NCI-H2196 treated with DMSO at 0.1 percent for 48 hours (cell line): ENCODE results near the gene UBR1.

Experiments
- DNase-seq: peaks from one replicate; lab custom pipeline; 2025; ENCODE audit not compliant: unreplicated experiment; lab: John Stamatoyannopoulos, UW

UBR1 gene

GRCh38 chr15:43107751-43108150 is 1.9 kb upstream of the UBR1 start:
- no peak for DNase-seq

- DNase-seq = no peak
These were observed 620 bp upstream of the UBR1 start for GRCh38 chr15:43106486-43106829.

- DNase-seq = no peak
These were observed 631 bp downstream of the UBR1 start for GRCh38 chr15:43105077-43105736.

- DNase-seq = no peak
These were observed 1.4 kb downstream of the UBR1 start for GRCh38 chr15:43104426-43104825.

GRCh38 chr15:43103907-43104306 is 1.9 kb downstream of the UBR1 start:
- no peak for DNase-seq

- no peak for DNase-seq
These were observed 3.7 kb downstream of the UBR1 start for GRCh38 chr15:43102187-43102586.

GRCh38 chr15:43100971-43101370 is 4.9 kb downstream of the UBR1 start:
- DNase-seq = no peak

GRCh38 chr15:43099105-43099845 is 6.6 kb downstream of the UBR1 start:
- no peak for DNase-seq

- DNase-seq = no peak
These were observed 9.4 kb downstream of the UBR1 start for GRCh38 chr15:43096411-43096810.

GRCh38 chr15:43095708-43096347 is 10.0 kb downstream of the UBR1 start:
- DNase-seq = no peak

GRCh38 chr15:43095243-43095642 is 10.6 kb downstream of the UBR1 start:
- DNase-seq = no peak

GRCh38 chr15:43094416-43095030 is 11.3 kb downstream of the UBR1 start:
- no peak for DNase-seq

- no peak for DNase-seq
These were observed 12.8 kb downstream of the UBR1 start for GRCh38 chr15:43093026-43093425.

GRCh38 chr15:43091859-43092258 is 14.0 kb downstream of the UBR1 start:
- DNase-seq = no peak

- DNase-seq = no peak
These were observed 19.3 kb downstream of the UBR1 start for GRCh38 chr15:43086551-43086950.

GRCh38 chr15:43085921-43086320 is 19.9 kb downstream of the UBR1 start:
- DNase-seq = no peak

- no peak for DNase-seq
These were observed 23.3 kb downstream of the UBR1 start for GRCh38 chr15:43082509-43082908.

- no peak for DNase-seq
These were observed 24.6 kb downstream of the UBR1 start for GRCh38 chr15:43081283-43081682.

GRCh38 chr15:43071451-43071850 is 34.4 kb downstream of the UBR1 start:
- no peak for DNase-seq

- no peak for DNase-seq
These were observed 34.9 kb downstream of the UBR1 start for GRCh38 chr15:43070893-43071292.

GRCh38 chr15:43070249-43070648 is 35.6 kb downstream of the UBR1 start:
- DNase-seq = no peak
